ENCODE measurements around the gene FBXW8. TPM values are rescaled to one million over a fixed set of nuclear protein-coding genes. Genes with fewer than 3 reads are reported as not detected.

The FBXW8 gene
- total RNA-seq, 1 donor from 2014 or later = 14.4 TPM

DNA sequence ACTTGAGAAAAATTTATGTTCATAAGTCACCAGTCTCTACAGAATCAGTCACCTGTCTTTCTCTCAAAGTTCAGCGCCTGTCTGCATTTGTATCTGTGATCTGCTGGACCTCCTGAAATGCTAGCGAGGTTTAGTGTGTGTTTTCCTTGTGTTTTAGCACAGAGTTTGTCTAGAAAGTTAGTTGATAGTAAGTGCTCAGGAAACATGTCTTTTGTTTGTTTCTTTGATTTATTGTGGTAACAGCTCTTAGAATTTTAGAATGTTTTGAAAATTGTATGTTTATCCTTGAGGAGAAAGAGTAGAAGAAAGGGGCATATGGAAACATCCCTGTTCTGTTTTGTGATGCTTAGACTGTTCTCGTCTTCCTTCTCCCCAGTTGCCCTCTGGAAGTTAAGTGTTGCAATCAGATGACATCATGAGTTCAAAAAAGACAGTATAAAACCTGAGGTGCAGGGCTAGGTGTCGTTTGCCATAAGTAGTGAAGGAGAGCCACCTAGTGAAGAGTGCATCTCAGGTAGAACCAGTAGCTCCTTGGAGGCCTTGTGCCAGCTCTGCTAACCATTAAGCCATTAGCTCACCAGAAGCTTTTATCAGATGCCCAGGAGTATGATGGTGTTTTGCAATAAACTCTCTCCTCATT, 44.8 kb downstream of the FBXW8 start:
- peak; percentile 94 for DNase-seq (ENCODE audit: low read depth)
- TF ChIP-seq CTCF (conservative IDR thresholded peaks at IDR 0.05; ENCODE audit: low read depth, low read length) = peak; percentile 77
- H3K4me3 ChIP-seq (ENCODE audit: low read depth, low read length) = no peak overlapping the region

- no peak overlapping the region for H3K4me3 ChIP-seq (ENCODE audit: low read depth, low read length)
- no peak for TF ChIP-seq CTCF (conservative IDR thresholded peaks at IDR 0.05; ENCODE audit: low read depth, low read length)
- DNase-seq (ENCODE audit: low read depth) = no peak
These were observed 47.9 kb downstream of the FBXW8 start for GRCh38 chr12:116958402-116959197.

GRCh38 chr12:116959198-116959460, 48.4 kb downstream of the FBXW8 start:
- no peak overlapping the region for H3K4me3 ChIP-seq (ENCODE audit: low read depth, low read length)
- DNase-seq (ENCODE audit: low read depth) = no peak

DNA sequence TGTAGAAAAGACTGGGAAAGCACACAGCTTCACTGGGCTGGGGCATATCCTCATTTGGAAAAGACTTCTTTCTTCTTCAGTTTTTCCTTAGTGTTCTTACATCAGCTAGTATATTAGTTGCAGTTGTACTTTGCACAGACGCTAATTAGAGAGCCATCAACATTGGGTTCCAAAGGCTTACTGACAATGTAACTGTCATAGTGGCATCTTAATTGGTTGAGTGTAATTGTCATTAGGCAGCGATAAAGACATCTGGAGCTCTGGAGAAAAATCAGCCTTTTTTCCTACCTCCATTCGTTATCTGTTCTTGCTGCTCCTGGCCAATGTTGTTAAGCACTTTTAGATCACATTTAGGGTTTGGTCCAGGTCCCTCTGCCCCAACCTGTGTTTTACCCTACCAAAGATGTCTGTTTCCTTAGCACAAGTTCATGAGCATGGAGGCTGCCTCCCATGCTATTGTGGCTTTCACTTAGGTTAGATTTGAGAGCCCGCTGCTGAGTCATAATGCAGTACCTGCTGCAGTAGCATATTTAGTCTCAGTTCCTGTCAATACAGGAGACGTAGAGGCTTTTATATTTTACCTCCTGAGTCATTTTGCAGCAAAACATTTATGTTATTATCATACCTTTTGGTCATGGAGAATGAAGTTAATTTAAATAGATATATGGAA, 49.2 kb downstream of the FBXW8 start:
- DNase-seq (ENCODE audit: low read depth) = no peak
- TF ChIP-seq CTCF (conservative IDR thresholded peaks at IDR 0.05; ENCODE audit: low read depth, low read length) = no peak
- no peak overlapping the region for H3K4me3 ChIP-seq (ENCODE audit: low read depth, low read length)

More at GRCh38 chr12:116959198-116959460, 48.4 kb downstream of the FBXW8 start:
- TF ChIP-seq CTCF (conservative IDR thresholded peaks at IDR 0.05; ENCODE audit: low read depth, low read length) = no peak

DNA sequence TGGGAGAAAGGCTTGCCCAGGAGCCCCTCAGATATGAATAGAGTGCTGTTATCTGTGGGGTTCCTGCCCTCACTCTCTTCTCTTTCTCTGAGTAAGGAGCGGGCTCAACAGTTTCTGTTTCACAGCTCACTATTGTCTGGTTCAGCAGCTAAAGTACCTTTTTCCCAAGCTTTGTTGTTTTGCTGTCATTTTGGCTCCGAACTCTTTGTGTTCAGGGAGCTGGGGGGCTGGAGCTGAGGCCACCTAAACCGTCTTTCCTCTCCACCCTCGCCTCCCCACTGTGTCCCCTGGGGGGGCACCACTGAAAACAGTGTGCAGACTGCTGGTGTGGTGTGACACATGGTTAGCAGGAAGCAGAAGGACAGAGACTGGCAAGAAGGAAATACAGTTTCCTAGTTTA, 51.4 kb downstream of the FBXW8 start:
- H3K4me3 ChIP-seq (ENCODE audit: low read depth, low read length) = no peak overlapping the region
- TF ChIP-seq CTCF (conservative IDR thresholded peaks at IDR 0.05; ENCODE audit: low read depth, low read length) = no peak

DNA sequence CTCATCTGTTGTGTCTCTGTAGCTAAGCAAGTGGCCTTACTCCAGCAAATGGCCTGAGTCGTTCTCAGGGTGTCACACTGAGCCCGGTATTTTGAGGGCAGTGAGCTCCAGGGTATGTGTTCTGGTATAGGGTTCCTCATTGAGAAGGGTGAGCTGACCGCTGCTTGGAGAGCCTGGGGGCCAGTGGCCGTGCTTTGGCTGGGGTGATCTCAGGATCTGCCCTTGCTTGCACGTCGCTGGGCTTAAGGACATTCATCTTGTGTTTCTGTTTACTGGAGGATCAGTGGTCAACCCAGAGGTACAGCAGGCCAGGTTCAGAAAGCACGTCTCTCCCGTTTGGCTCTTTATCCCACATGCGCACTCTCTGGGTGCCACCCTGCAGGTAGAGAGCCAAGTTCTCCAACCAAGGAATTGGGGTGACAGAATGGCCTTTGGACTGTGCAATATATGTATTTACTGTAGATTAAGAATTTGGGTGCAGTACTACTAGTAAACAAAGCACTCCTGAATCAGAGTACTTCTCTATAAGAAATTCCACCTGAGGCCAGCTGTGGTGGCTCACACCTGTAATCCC, 52.1 kb downstream of the FBXW8 start:
- TF ChIP-seq CTCF (conservative IDR thresholded peaks at IDR 0.05; ENCODE audit: low read depth, low read length) = no peak
- no peak for DNase-seq (ENCODE audit: low read depth)
- no peak overlapping the region for H3K4me3 ChIP-seq (ENCODE audit: low read depth, low read length)

More for the DNA sequence above, 51.4 kb downstream of the FBXW8 start:
- DNase-seq (ENCODE audit: low read depth) = no peak
